Stimulated activated CD4-positive, alpha-beta T cell treated with anti-CD3 and anti-CD28 coated beads, Interleukin-1b, Interleukin-23, amount 100 ng/mL, for 1 hour (primary cell): ENCODE data around the gene POC1A.

Experiments
- DNase-seq, 2 donors: peaks; one replicate each; pipeline ENCODE4 v3.0.0-alpha.2; 2020; ENCODE audit warnings: low read depth in 2 of 2

Gene POC1A

GRCh38 chr3:52085681-52086282 is 68.4 kb downstream of the POC1A start:
- no peak for DNase-seq

DNA sequence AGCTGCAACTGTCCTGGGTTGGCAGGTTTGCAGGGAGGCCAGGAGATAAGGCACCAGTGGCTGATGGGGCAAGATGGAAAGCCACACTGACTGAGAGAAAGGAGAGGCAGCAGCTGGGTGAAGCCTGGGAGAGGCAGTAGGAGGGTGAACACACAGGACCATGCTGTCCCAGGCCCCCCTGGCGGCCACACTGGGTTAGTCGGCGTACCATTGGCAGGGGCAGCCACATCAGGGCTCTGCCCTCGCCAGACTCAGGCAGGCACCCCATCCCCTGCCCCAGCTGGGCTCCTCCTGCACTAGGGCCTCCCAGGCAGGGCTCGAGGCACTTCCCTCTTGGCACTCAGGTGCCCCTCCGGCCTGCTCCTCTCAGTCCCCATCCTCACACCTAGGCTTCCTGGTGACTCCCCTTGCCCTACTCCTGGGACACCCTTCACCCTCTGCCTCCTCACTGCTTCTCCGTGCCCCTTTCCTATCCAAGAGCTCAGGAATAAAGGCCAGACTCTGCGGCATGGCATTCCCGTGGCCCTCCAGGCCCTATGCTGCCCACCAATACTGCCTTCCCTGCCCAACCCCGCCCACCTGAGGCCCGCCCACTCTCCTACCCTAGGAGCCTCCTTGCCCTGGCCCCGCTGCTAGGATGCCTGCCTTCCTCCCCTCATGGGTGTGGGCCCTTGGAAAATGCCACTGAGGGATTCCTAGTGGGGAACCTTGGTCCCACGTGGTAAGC is 69.1 kb downstream of the POC1A start:
- no peak for DNase-seq

GRCh38 chr3:52084216-52084945 is 69.8 kb downstream of the POC1A start:
- no peak for DNase-seq

DNA sequence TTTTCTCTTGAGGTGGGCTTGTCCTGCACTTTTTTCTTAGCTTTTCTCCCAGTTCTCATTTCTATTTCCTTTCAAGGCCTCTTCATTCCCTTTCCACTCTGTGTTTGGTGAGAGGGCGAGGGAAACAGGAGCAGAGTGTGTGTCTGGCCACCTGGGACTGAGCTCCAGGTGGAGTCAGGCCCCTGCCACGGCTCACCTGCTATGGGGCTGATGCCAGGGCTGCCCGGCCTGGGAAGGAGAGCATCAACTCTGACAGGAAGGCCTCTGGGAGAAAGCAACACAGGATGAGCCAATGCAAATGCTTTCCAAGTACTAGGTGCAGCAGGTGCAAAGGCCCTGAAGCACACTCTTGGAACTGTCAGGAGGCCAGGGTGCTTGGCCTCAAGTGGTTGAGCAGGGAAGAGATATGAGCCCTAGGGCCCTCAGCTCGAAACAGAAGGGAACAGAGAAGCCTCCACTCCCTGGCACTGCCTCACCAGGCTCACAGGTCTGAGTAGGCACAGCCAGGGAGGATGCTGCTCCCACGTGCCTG is 70.6 kb downstream of the POC1A start:
- no peak for DNase-seq

GRCh38 chr3:52082951-52083350 is 71.3 kb downstream of the POC1A start:
- no peak for DNase-seq

GRCh38 chr3:52080830-52081719 is 73.1 kb downstream of the POC1A start:
- no peak for DNase-seq

DNA sequence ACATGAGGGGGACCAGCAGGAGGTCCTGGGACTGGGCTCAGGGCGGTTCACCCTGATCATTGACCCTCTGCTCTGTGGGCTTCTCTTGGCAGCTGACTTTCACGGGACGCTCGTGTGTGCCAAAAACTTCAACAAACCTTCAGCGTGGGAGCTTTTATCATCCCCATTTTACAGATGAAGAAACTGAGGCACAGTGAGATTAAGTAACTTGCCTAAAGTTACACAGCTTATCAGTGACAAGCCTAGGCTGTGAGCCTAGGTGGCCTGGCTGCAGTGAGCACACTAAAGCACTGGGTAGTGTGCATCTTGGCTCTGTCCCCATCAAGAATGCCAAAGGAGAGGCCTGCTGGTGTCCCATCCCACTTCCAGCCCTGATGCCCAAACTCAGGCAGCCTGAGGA is 74.3 kb downstream of the POC1A start:
- DNase-seq, result no peak

- DNase-seq, result no peak
Measured at GRCh38 chr3:52078781-52079560, 75.3 kb downstream of the POC1A start.

DNA sequence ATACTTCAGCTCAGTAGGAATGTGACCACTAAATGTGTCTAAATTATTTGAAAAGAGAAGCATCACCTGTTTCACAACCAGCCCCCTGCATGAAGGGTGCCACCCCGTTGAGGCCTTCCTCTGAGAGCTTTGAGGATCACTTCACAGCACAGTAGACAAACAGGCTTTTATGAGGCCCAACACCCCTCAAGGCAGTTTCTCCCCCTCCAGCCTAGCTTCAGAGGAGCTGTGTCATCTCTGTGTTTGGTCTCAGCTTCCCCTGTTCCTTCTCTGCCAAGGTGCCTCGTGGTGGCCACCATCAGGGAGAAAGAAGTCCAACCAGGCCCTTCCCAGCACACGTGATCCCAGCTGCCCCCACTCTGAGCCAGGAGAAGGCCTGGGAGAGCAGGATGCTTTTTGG is 76.3 kb downstream of the POC1A start:
- DNase-seq, result no peak

GRCh38 chr3:52076896-52077780 is 77.1 kb downstream of the POC1A start:
- no peak for DNase-seq

- no peak for DNase-seq
Measured at GRCh38 chr3:52073490-52073889, 80.7 kb downstream of the POC1A start.

DNA sequence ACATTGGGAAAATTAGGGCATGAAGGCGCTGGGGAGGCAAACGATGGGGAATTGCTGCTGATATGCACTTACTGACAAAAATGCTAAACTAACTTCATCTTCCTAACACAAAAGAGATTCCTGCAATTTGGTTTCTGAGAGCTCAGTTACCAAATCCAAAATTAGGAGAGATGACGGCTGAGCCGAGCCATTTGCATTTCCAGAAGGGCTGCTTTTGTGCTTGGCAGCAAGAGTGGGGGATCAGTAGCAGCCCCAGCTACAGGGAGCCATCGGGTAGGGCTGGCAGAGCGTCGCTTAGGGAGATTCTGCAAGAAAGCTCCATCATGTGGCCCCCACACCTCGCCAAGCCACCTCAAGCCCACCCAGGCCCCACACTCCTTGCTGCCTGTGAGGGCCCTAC is 81.8 kb downstream of the POC1A start:
- no peak for DNase-seq

DNA sequence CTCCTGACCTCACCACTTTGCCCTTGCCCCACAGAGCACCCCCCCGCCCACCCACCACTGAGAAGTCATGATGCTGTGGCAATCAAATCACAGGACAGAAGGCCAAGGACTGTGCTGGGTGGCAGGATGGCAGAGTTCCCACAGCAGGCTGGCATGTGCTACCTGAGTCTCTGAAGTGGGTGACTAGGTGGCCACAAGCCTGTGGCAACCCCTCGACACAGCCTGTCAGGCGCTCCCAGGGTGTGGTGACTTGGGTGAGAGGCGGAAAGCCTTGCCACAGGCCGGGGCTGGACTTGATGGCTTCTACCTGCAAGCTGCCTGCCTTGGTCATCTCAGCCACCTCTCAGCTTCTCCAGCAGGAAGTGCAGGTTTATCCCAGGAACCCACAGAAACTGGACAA is 82.2 kb downstream of the POC1A start:
- DNase-seq, result no peak

GRCh38 chr3:52070724-52071621 is 83.2 kb downstream of the POC1A start:
- no peak for DNase-seq

GRCh38 chr3:52069855-52070254 is 84.4 kb downstream of the POC1A start:
- DNase-seq, result no peak

DNA sequence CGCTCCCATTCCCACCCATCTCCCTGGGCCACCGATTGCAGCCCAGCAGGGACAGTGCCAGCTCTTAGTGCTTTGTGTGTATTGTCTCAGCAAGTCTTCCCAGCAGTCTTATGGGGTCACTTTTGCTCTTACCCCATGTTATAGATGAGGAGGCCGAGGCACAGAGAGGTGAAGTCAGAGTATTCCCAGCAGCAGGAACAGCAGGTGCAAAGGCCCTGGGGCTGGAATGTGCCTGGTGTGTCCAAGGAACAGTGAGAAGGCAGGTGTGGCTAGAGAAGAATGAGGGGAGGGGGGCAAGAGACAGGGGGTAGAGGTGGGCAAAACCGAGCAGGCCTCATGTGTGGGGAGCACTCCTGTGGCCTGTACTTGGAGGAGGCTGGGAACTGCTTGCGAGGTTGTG is 85.1 kb downstream of the POC1A start:
- no peak for DNase-seq

DNA sequence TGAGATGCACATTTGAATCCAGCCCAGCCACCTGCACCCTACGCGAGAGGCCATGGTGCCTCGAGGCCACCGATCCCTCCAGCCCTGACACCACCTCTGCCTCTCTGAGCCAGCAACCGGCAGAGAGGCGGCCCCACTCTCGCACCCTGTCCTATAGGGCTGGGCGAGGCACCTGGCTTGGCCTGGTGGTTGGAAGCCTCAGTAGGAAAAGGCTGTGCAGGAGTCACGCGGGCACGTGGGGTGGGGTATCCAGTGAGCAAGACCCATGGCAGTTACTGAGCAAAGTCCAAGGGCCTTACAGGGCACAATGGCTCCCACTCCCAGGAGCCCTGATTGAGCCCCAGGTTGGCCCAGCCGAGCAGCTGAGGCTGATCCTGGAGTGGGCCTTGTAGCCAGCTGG is 85.5 kb downstream of the POC1A start:
- DNase-seq, result no peak

DNA sequence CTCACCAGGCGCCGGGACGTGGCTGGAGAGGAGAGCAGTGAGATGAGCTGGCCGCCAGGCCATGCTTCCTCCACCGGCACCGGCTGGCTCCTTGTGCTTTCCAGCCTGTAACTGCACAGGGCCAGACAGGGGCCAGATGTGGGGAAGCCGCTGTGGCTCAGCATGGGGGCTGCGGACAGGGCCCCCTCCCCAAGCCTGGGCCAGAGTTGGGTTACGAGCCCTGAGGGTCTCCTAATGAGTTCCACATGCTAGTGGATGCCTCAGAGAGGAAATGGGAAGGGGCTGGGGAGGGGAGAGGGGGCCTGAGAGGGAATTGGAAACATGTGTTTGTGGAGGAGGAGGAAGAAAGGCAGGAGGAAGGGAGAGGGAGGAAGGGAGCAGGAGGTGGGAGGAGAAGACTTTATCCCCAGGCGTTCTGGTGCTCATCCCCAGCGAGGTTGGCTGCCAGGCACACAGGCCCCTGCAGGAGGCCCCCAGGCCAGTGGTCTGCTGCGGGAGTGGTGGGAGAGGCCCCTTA is 86.1 kb downstream of the POC1A start:
- DNase-seq, result no peak

DNA sequence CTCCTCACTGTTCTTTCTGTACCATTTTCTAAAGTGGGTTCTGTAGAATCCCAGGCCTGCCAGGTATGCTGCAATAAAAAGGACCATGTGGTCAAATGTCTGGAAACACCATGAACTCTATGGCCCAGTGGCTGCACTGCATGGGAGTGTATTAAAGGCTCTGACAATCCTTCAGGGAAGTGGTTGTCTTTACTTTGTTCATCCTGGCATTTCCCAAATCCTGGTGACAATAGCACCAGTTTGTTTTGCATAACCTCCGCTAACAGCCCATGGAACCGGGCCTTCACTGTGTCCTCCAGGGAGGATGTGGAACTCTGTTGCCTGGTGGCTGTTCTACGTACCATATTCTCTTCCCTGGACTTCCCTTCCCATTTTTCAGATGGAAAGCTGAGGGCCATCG is 86.7 kb downstream of the POC1A start:
- no peak for DNase-seq
